ENCODE measurements around the gene GALNT10.

DNA sequence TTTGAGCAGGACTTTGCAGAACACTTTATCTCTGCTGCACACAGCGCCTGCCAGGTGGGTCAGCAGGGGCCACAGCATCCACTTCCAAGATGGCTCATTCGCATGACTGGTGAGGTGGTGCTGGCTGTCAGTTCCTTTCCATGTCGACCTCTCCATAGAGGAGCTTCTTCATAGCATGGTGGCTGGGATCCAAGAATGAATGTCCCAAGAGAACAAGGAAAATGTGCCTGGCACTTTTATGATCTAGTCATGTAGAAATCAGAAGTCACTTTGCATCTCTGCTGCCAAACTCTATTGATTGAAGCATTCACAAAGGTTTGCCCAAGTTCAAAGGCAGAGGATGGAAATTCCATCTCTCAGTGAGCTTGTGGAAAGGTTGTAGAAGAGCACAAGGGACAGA, 85.0 kb downstream of the GALNT10 start:
- TF ChIP-seq, protein P1, sequence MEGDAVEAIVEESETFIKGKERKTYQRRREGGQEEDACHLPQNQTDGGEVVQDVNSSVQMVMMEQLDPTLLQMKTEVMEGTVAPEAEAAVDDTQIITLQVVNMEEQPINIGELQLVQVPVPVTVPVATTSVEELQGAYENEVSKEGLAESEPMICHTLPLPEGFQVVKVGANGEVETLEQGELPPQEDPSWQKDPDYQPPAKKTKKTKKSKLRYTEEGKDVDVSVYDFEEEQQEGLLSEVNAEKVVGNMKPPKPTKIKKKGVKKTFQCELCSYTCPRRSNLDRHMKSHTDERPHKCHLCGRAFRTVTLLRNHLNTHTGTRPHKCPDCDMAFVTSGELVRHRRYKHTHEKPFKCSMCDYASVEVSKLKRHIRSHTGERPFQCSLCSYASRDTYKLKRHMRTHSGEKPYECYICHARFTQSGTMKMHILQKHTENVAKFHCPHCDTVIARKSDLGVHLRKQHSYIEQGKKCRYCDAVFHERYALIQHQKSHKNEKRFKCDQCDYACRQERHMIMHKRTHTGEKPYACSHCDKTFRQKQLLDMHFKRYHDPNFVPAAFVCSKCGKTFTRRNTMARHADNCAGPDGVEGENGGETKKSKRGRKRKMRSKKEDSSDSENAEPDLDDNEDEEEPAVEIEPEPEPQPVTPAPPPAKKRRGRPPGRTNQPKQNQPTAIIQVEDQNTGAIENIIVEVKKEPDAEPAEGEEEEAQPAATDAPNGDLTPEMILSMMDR (IDR thresholded peaks at IDR 0.05; ENCODE audit: insufficient read depth, low read depth, low read length) = no peak
- no peak for TF ChIP-seq EZH2 (IDR thresholded peaks at IDR 0.05; ENCODE audit: insufficient read depth, low read length)
